Measurements from ENCODE around the gene OGFR.

The OGFR gene

DNA sequence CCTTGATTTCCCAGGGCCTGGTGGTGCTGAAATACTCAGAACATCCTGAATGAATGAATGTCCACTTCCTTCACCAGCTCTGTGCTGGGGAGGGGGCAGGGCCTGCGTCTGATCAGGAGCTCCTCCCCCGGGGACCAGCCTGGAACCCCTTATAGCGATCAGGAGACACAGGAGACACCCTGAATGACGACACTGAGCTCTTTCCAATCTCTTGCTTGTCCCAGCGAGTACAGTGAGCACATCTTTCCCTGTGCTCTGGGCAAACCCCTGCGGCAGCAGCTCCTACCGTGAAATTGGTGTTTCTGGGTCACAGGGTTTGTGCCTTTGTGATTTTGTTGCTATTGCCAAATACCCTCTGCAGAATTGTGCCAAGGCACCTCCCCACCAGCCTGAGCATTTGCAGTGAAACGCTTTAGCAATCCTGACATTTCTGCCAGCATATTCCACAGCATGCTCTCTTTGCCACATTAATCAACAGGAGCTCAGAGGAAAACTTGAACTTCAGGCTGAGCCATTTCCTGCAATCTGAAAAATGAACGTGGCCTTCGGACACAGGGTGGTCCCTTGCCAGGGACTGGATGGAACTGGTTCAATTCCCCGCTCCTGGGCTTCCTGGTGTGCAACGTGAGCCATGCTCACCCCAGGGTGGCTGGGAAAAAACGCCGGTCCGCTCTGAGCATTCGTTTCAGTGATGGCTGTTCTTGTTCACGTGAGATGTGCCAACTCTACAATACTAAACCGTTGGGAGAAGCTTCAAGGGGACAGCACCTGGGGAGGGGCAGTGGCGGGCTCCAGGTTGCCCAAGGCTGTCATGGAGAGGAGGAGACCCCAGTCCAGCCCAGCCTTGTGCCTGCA lies 31.4 kb upstream of the OGFR start:
- TF ChIP-seq, protein P1, sequence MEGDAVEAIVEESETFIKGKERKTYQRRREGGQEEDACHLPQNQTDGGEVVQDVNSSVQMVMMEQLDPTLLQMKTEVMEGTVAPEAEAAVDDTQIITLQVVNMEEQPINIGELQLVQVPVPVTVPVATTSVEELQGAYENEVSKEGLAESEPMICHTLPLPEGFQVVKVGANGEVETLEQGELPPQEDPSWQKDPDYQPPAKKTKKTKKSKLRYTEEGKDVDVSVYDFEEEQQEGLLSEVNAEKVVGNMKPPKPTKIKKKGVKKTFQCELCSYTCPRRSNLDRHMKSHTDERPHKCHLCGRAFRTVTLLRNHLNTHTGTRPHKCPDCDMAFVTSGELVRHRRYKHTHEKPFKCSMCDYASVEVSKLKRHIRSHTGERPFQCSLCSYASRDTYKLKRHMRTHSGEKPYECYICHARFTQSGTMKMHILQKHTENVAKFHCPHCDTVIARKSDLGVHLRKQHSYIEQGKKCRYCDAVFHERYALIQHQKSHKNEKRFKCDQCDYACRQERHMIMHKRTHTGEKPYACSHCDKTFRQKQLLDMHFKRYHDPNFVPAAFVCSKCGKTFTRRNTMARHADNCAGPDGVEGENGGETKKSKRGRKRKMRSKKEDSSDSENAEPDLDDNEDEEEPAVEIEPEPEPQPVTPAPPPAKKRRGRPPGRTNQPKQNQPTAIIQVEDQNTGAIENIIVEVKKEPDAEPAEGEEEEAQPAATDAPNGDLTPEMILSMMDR (IDR thresholded peaks at IDR 0.05; ENCODE audit: low read depth, low read length): no peak
- in situ Hi-C loops (cut with HindIII; ENCODE audit: low sequenced_read_pairs): no loop called here
- no peak overlapping the region for H3K4me3 ChIP-seq (ENCODE audit: low read depth, low read length)
- peak; percentile 8 for DNase-seq (ENCODE audit: low read depth, low spot score)

- TF ChIP-seq, protein P1 (IDR thresholded peaks at IDR 0.05; ENCODE audit: low read depth, low read length): no peak
These were observed 30.6 kb upstream of the OGFR start for GRCh38 chr20:62773845-62774714.

DNA sequence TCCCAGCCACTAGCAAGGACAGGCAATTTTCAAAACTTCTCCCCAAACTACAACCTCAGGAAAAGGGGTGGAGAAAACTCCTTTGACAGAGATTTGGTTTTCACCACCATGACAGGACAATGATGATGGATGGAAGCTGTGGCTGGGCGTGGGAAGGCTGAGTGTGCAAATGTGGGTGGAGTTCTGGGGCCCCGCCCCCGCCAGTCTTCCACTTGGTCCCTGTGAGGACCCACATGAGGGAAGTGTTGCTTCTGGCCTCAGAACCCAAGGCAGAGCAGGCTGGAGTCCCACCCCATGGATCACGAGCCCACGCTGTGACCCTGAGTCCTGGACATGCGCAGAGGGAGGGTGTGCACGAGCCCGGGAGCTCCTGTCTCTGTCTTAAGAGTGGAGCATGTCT lies 29.9 kb upstream of the OGFR start:
- H3K4me3 ChIP-seq (ENCODE audit: low read depth, low read length): no peak overlapping the region
- in situ Hi-C loops (cut with HindIII; ENCODE audit: low sequenced_read_pairs): no loop called here
- DNase-seq (ENCODE audit: low read depth, low spot score): no peak
- TF ChIP-seq, protein P1 (IDR thresholded peaks at IDR 0.05; ENCODE audit: low read depth, low read length): no peak

More at GRCh38 chr20:62773845-62774714, 30.6 kb upstream of the OGFR start:
- no peak for DNase-seq (ENCODE audit: low read depth, low spot score)
- in situ Hi-C loops (cut with HindIII; ENCODE audit: low sequenced_read_pairs): no loop called here
- no peak overlapping the region for H3K4me3 ChIP-seq (ENCODE audit: low read depth, low read length)

DNA sequence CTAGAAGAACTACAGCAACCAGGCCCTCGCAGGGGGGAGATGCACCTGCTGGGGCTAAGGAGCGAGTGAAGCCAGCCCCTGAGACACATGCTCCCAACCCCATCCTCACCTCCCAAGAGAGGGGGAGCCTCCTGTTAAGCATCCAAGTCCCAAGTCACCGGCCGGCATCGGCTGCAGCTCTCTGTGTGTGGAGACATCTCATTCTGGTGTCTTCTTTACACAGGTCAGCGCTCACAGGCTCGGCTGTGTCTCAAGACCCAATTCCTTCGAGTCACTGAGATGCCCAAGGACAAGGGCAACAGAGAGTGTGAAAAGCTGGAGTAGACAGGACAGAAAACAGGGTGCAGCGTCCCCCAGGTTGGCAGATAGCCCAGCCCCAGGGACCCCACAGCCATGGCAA lies 29.4 kb upstream of the OGFR start:
- H3K4me3 ChIP-seq (ENCODE audit: low read depth, low read length): no peak overlapping the region
- in situ Hi-C loops (cut with HindIII; ENCODE audit: low sequenced_read_pairs): no loop called here
- DNase-seq (ENCODE audit: low read depth, low spot score): no peak
- TF ChIP-seq, protein P1 (IDR thresholded peaks at IDR 0.05; ENCODE audit: low read depth, low read length): no peak

GRCh38 chr20:62776035-62776691 lies 28.5 kb upstream of the OGFR start:
- no peak overlapping the region for H3K4me3 ChIP-seq (ENCODE audit: low read depth, low read length)
- no peak for DNase-seq (ENCODE audit: low read depth, low spot score)
- in situ Hi-C loops (cut with HindIII; ENCODE audit: low sequenced_read_pairs): no loop called here
- TF ChIP-seq, protein P1 (IDR thresholded peaks at IDR 0.05; ENCODE audit: low read depth, low read length): no peak
